Measurements from ENCODE around the gene CPXM2. TPM values are rescaled to one million over a fixed set of nuclear protein-coding genes. Genes with fewer than 3 reads are reported as not detected.
A peak's percentile ranks its signal among the peaks of the same experiment; 100 is the strongest.

The CPXM2 gene
- polyA plus RNA-seq, 1 of the 3 experiments (the other 2 are of a cell fraction): not detected

- Histone ChIP-seq H3F3A (replicated peaks; ENCODE audit: insufficient read depth) (no peaks in the 10 kb centered on the region), H3K9ac (no peak overlapping the region), H3K4me1 (ENCODE audit: control insufficient read depth in 1 of 2, insufficient read depth in 2 of 2, low read depth in 1 of 2, low read length in 1 of 2) (peaks cover 0 to 24% of the 10 kb centered on the region in 2 experiments; a peak in 2 of 4 replicates), H3K27ac (ENCODE audit: low read depth in 2 of 2, low read length in 1 of 2) (no peak overlapping the region; a peak in 2 of 4 replicates), H3K36me3 (replicated peaks in 1 of 2; ENCODE audit: control insufficient read depth in 1 of 2, insufficient read depth in 2 of 2, low read length in 1 of 2) (no peaks in the 10 kb centered on the region), H3K4me3 (ENCODE audit: low read depth in 2 of 2, low read length in 1 of 2) (no peak overlapping the region), H3K27me3 (ENCODE audit: insufficient read depth) (no peaks in the 10 kb centered on the region), H3K9me2 (no peaks in the 10 kb centered on the region), H3K79me2 (ENCODE audit: insufficient read depth) (no peaks in the 10 kb centered on the region), H3K9me3 (no peaks in the 10 kb centered on the region), H2AFZ (ENCODE audit: low read depth) (no peak overlapping the region), H4K20me1 (ENCODE audit: insufficient read depth) (no peaks in the 10 kb centered on the region), H3K4me2 (no peak overlapping the region)
- TF ChIP-seq FOXJ3 (CRISPR knock-in tag; IDR thresholded peaks at IDR 0.05) (peak; percentile 88), YY1 (IDR thresholded peaks at IDR 0.05; ENCODE audit: low read depth) (no peak), POLR2AphosphoS5 (IDR thresholded peaks at IDR 0.05; ENCODE audit: low read depth, low read length) (no peak), ELF1 (IDR thresholded peaks at IDR 0.05) (no peak), FOSL2 (IDR thresholded peaks at IDR 0.05; ENCODE audit: borderline replicate concordance, low read depth) (no peak), RAD21 (IDR thresholded peaks at IDR 0.05; ENCODE audit: low read length) (0 out of 2 replicates have a peak, but pooled peaks have one; percentile 12), GATA2 (CRISPR knock-in tag; IDR thresholded peaks at IDR 0.05) (peak; percentile 92), RCOR1 (IDR thresholded peaks at IDR 0.05; ENCODE audit: low read length) (peak; percentile 84), EP300 (IDR thresholded peaks at IDR 0.05; ENCODE audit: borderline replicate concordance in 1 of 2, low read depth in 1 of 2, low read length in 1 of 2) (peak in 1 of 2 experiments; percentile 75; a peak in 2 of 4 replicates)
- WGBS (ENCODE audit: low lambda C conversion rate): 16% methylated on average over 10 of the region's 13 CpGs
- CTCF ChIA-PET: no interaction called here
- peak; percentile 72 for DNase-seq
- POLR2A ChIA-PET: no interaction called here
These were observed 148.0 kb downstream of the CPXM2 start for GRCh38 chr10:123743441-123744223.

GRCh38 chr10:123742751-123743440 is 148.7 kb downstream of the CPXM2 start:
- no peak overlapping the region for H3K9ac ChIP-seq
- no peak overlapping the region for H3K4me3 ChIP-seq (ENCODE audit: low read depth in 2 of 2, low read length in 1 of 2)
- no peaks in the 10 kb centered on the region for H3K36me3 ChIP-seq (replicated peaks in 1 of 2; ENCODE audit: control insufficient read depth in 1 of 2, insufficient read depth in 2 of 2, low read length in 1 of 2)
- ChIA-PET POLR2A (interaction anchor here (0.9 kb wide), 1 partner anchor 25 kb away, joined by 4 read pairs; no protein-coding TSS in a partner anchor), CTCF (interaction anchor here (0.7 kb wide), 1 partner anchor 54 kb away, joined by 3 read pairs; no protein-coding TSS in a partner anchor)
- H4K20me1 ChIP-seq (ENCODE audit: insufficient read depth): no peaks in the 10 kb centered on the region
- H3K27me3 ChIP-seq (ENCODE audit: insufficient read depth): no peaks in the 10 kb centered on the region
- no peaks in the 10 kb centered on the region for H3K79me2 ChIP-seq (ENCODE audit: insufficient read depth)
- H3K9me2 ChIP-seq: no peaks in the 10 kb centered on the region
- H2AFZ ChIP-seq (ENCODE audit: low read depth): no peak overlapping the region
- H3F3A ChIP-seq (replicated peaks; ENCODE audit: insufficient read depth): no peaks in the 10 kb centered on the region
- peaks cover 0 to 24% of the 10 kb centered on the region in 2 experiments; a peak in 2 of 4 replicates for H3K4me1 ChIP-seq (ENCODE audit: control insufficient read depth in 1 of 2, insufficient read depth in 2 of 2, low read depth in 1 of 2, low read length in 1 of 2)
- H3K9me3 ChIP-seq: no peaks in the 10 kb centered on the region
- 36% methylated on average over 9 of the region's 10 CpGs for WGBS (ENCODE audit: low lambda C conversion rate)
- H3K4me2 ChIP-seq: no peak overlapping the region
- DNase-seq: peak; percentile 61
- no peak overlapping the region for H3K27ac ChIP-seq (ENCODE audit: low read depth in 2 of 2, low read length in 1 of 2)
- TF ChIP-seq EZH2phosphoT487 (IDR thresholded peaks at IDR 0.05; ENCODE audit: borderline replicate concordance, low read depth): no peak
- TF ChIP-seq MXI1 (IDR thresholded peaks at IDR 0.05; ENCODE audit: low read depth, low read length): peak; percentile 67; the same call in 1 of the 2 replicates
- TF ChIP-seq JUND (IDR thresholded peaks at IDR 0.05): no peak
- peak; percentile 34; the same call in 1 of the 2 replicates for TF ChIP-seq GATA2 (CRISPR knock-in tag; IDR thresholded peaks at IDR 0.05)
- no peak for TF ChIP-seq TEAD4 (IDR thresholded peaks at IDR 0.05; ENCODE audit: borderline replicate concordance, insufficient read depth)
- TF ChIP-seq RAD21 (IDR thresholded peaks at IDR 0.05; ENCODE audit: low read length): no peak
- no peak for TF ChIP-seq MEF2A (IDR thresholded peaks at IDR 0.05; ENCODE audit: borderline replicate concordance, low read depth)
- TF ChIP-seq ZBTB33 (IDR thresholded peaks at IDR 0.05; ENCODE audit: borderline replicate concordance, low read depth): no peak
- TF ChIP-seq REST (IDR thresholded peaks at IDR 0.05; ENCODE audit: low read depth, low read length): no peak
- TF ChIP-seq TAF1 (IDR thresholded peaks at IDR 0.05; ENCODE audit: borderline replicate concordance, low read depth, low read length): no peak
- TF ChIP-seq FOXJ3 (CRISPR knock-in tag; IDR thresholded peaks at IDR 0.05): no peak
- no peak for TF ChIP-seq MAX (IDR thresholded peaks at IDR 0.05; ENCODE audit: low read depth)
- no peak for TF ChIP-seq RCOR1 (IDR thresholded peaks at IDR 0.05; ENCODE audit: low read length)
- no peak for TF ChIP-seq RFX5 (IDR thresholded peaks at IDR 0.05; ENCODE audit: low read length)

Data from SK-N-SH (cell line).